DOHH2 (cell line): Measurements from ENCODE around the gene TOPBP1.

Experiments
- H3F3A ChIP-seq: fragments of 200-600 bp; sonication (generic), shearing (Covaris generic); 2 replicates; pipeline ENCODE4 v1.6.0; 2016; ENCODE audit warnings: antibody characterized with exemption, mild to moderate bottlenecking; ENCODE audit not compliant: control insufficient read depth, insufficient read depth
- H3K27ac ChIP-seq: fragments of 200-600 bp; sonication (generic); 2 replicates; pipeline ENCODE4 v1.5.1; 2014; ENCODE audit warnings: low read depth, mild to moderate bottlenecking, low read length, moderate library complexity
- H3K27me3 ChIP-seq: fragments of 200-600 bp; sonication (generic); 2 replicates; pipeline ENCODE4 v1.6.1; 2014; ENCODE audit warnings: mild to moderate bottlenecking, low read length, mixed read lengths; ENCODE audit not compliant: control insufficient read depth
- H3K36me3 ChIP-seq: fragments of 200-600 bp; sonication (generic); 2 replicates; pipeline ENCODE4 v1.6.1; 2014; ENCODE audit warnings: mild to moderate bottlenecking, low read length, moderate library complexity, mixed read lengths; ENCODE audit not compliant: control insufficient read depth
- H3K4me1 ChIP-seq: fragments of 200-600 bp; sonication (generic); 2 replicates; pipeline ENCODE4 v1.6.1; 2014; ENCODE audit warnings: mild to moderate bottlenecking, low read length, mixed read lengths; ENCODE audit not compliant: control insufficient read depth
- H3K4me2 ChIP-seq: fragments of 200-600 bp; sonication (generic); 2 replicates; pipeline ENCODE4 v1.6.0; 2014; ENCODE audit warnings: mild to moderate bottlenecking, low read length, moderate library complexity
- H3K4me3 ChIP-seq: fragments of 200-600 bp; sonication (generic); 2 replicates; pipeline ENCODE4 v1.5.1; 2014; ENCODE audit warnings: mild to moderate bottlenecking, low read length, mixed read lengths
- H3K79me2 ChIP-seq: fragments of 200-600 bp; sonication (generic); 2 replicates; pipeline ENCODE4 v1.6.1; 2014; ENCODE audit warnings: mild to moderate bottlenecking, low read length, mixed read lengths; ENCODE audit not compliant: control insufficient read depth
- H3K9me2 ChIP-seq: fragments of 200-600 bp; sonication (generic); replicated peaks from 2 replicates; pipeline ENCODE4 v1.6.1; 2014; ENCODE audit warnings: mild to moderate bottlenecking, low read length, mixed read lengths; ENCODE audit not compliant: control insufficient read depth
- H3K9me3 ChIP-seq: fragments of 200-600 bp; sonication (generic); 2 replicates; pipeline ENCODE4 v1.6.1; 2014; ENCODE audit warnings: antibody characterized with exemption, low read length, mixed read lengths; ENCODE audit not compliant: control insufficient read depth, insufficient read depth
- H4K20me1 ChIP-seq: fragments of 200-600 bp; sonication (generic); 2 replicates; pipeline ENCODE4 v1.6.0; 2014; ENCODE audit warnings: low read depth, mild to moderate bottlenecking, antibody characterized with exemption, low read length, moderate library complexity; ENCODE audit not compliant: control insufficient read depth, insufficient read depth
- CTCF ChIP-seq: fragments of 200-600 bp; sonication (generic); IDR thresholded peaks from one replicate; pipeline ENCODE4 v1.5.1; 2014; ENCODE audit warnings: antibody characterized with exemption, mild to moderate bottlenecking, low read depth, low read length; ENCODE audit not compliant: poor library complexity, severe bottlenecking
- EZH2phosphoT487 ChIP-seq: fragments of 200-600 bp; sonication (generic); IDR thresholded peaks from 2 replicates; pipeline ENCODE4 v1.6.1; 2017; ENCODE audit warnings: borderline replicate concordance, mild to moderate bottlenecking, antibody characterized with exemption, low read length, moderate library complexity, mixed read lengths

TOPBP1 gene

GRCh38 chr3:133629146-133629545, 32.6 kb downstream of the TOPBP1 start:
- H3K4me2 ChIP-seq = no peak overlapping the region
- no peak overlapping the region for H3K4me3 ChIP-seq
- peaks cover 92% of the 10 kb centered on the region for H3K36me3 ChIP-seq
- H3K79me2 ChIP-seq = peaks cover 24% of the 10 kb centered on the region
- peaks cover 4% of the 10 kb centered on the region; the same call in 1 of the 2 replicates for H3F3A ChIP-seq
- no peaks in the 10 kb centered on the region for H3K27me3 ChIP-seq
- no peaks in the 10 kb centered on the region for H3K9me2 ChIP-seq
- H3K4me1 ChIP-seq = no peaks in the 10 kb centered on the region
- H3K9me3 ChIP-seq = no peaks in the 10 kb centered on the region
- no peak overlapping the region for H3K27ac ChIP-seq
- H4K20me1 ChIP-seq = no peaks in the 10 kb centered on the region
- TF ChIP-seq EZH2phosphoT487 = no peak
- TF ChIP-seq CTCF = no peak

GRCh38 chr3:133627789-133628188, 34.0 kb downstream of the TOPBP1 start:
- TF ChIP-seq CTCF = no peak
- no peak for TF ChIP-seq EZH2phosphoT487
- no peak overlapping the region for H3K4me3 ChIP-seq
- no peaks in the 10 kb centered on the region for H3K27me3 ChIP-seq
- H3K27ac ChIP-seq = no peak overlapping the region
- H3K79me2 ChIP-seq = peaks cover 11% of the 10 kb centered on the region
- no peaks in the 10 kb centered on the region for H3K4me1 ChIP-seq
- H3K4me2 ChIP-seq = no peak overlapping the region
- H3K9me3 ChIP-seq = no peaks in the 10 kb centered on the region
- H4K20me1 ChIP-seq = no peaks in the 10 kb centered on the region
- H3K9me2 ChIP-seq = no peaks in the 10 kb centered on the region
- H3F3A ChIP-seq = peaks cover 4% of the 10 kb centered on the region; the same call in 1 of the 2 replicates
- H3K36me3 ChIP-seq = peaks cover 91% of the 10 kb centered on the region

- Histone ChIP-seq H3K4me1 (peaks cover 6% of the 10 kb centered on the region), H3K4me3 (no peak overlapping the region), H3K4me2 (no peak overlapping the region), H3K27ac (no peak overlapping the region), H3K79me2 (peaks cover 5% of the 10 kb centered on the region; the same call in 1 of the 2 replicates), H4K20me1 (no peaks in the 10 kb centered on the region), H3K9me3 (no peaks in the 10 kb centered on the region), H3K9me2 (no peaks in the 10 kb centered on the region), H3F3A (peaks cover 3% of the 10 kb centered on the region; the same call in 1 of the 2 replicates), H3K27me3 (no peaks in the 10 kb centered on the region), H3K36me3 (peaks cover 95% of the 10 kb centered on the region)
- TF ChIP-seq CTCF (no peak), EZH2phosphoT487 (no peak)
These were observed 41.5 kb downstream of the TOPBP1 start for GRCh38 chr3:133620066-133620784.
